Body of pancreas (tissue), 4 donors: ENCODE data around the gene VIT. TPM values are rescaled to one million over a fixed set of nuclear protein-coding genes. Genes with fewer than 3 reads are reported as not detected.
"Not testable (repeated sequence)": the region's sequence is repeated elsewhere in the genome, so short reads cannot be mapped to it uniquely, and the experiment has no call there.

Experiments
- ATAC-seq: fragments of 150-250 bp; one replicate; pipeline ENCODE4 v1.9.1; 2016
- DNase-seq, 4 donors: peaks; one replicate each; pipeline ENCODE4 v3.0.0-alpha.2; 2019
- H3K27ac ChIP-seq, 4 donors: fragments of 200-600 bp; sonication (generic); 1 replicate in 3 of 4; 2 replicates in 1 of 4; pipeline versions ENCODE4 v1.5.1 to v1.6.1; 2016 to 2019; ENCODE audit warnings: mild to moderate bottlenecking in 1 of 4, mixed read lengths in 1 of 4, moderate library complexity in 1 of 4
- H3K27me3 ChIP-seq, 2 donors: fragments of 200-600 bp; sonication (generic); one replicate each; pipeline ENCODE4 v1.6.0; 2016; ENCODE audit warnings: mild to moderate bottlenecking in 1 of 2
- H3K36me3 ChIP-seq, 2 donors: fragments of 200-600 bp; sonication (generic); replicated peaks in 1 of 2; 2 replicates each; pipeline ENCODE4 v1.5.1; 2016; ENCODE audit warnings: low read depth in 2 of 2; ENCODE audit not compliant: insufficient read depth in 1 of 2
- H3K4me1 ChIP-seq: fragments of 200-600 bp; sonication (generic); one replicate; pipeline ENCODE4 v1.6.0; 2016
- H3K4me3 ChIP-seq, 2 donors: fragments of 200-600 bp; sonication (generic); 1 replicate in 1 of 2; 2 replicates in 1 of 2; pipeline ENCODE4 v1.5.1; 2016 to 2019
- H3K9me3 ChIP-seq, 3 donors: fragments of 200-600 bp; sonication (generic); 1 replicate in 2 of 3; 2 replicates in 1 of 3; pipeline ENCODE4 v1.5.1; 2016
- CTCF ChIP-seq, 7 experiments: fragments of 450-650 bp in 4 of 7; fragments of 200-600 bp in 3 of 7; sonication (generic) in 3 of 7; IDR thresholded peaks; one replicate each; pipeline ENCODE4 v1.5.1; 2016 to 2019; ENCODE audit warnings: antibody characterized with exemption in 7 of 7
- POLR2A ChIP-seq, 3 donors: fragments of 450-650 bp; IDR thresholded peaks; one replicate each; pipeline ENCODE4 v1.6.1; 2016; ENCODE audit warnings: antibody characterized with exemption in 3 of 3, mild to moderate bottlenecking in 2 of 3
- WGBS, 2 donors: methylation state at CpG; one replicate each; pipeline ENCODE4 v1.1.5; 2017; 5-methylcytosine and 5-hydroxymethylcytosine counted together
- intact Hi-C: fragments of 100-400 bp; cut with DNase I; formaldehyde crosslinking; loops from one replicate; pipeline ENCODE4 v1.15.1; 2023
- total RNA-seq, 2 donors: library from RNA; depleted of rRNA; stranded (reverse); fragments of >200 nt; gene quantifications; one replicate each; pipeline ENCODE4 v1.1.0, GENCODE V29; 2016

VIT gene
- total RNA-seq, 2 donors from 2014 or later = 0.99 to 2.6 TPM

GRCh38 chr2:36820942-36821605 lies 124.6 kb downstream of the VIT start:
- ATAC-seq = peak; percentile 86
- DNase-seq = peak in 2 of 4 donors; percentile 13 to 30
- no peaks in the 10 kb centered on the region for H3K27me3 ChIP-seq
- intact Hi-C loops = no loop called here
- H3K4me3 ChIP-seq = no peak overlapping the region
- peak overlapping the region in 1 of 4 donors; percentile 41 for H3K27ac ChIP-seq
- H3K9me3 ChIP-seq = no peaks in the 10 kb centered on the region
- H3K36me3 ChIP-seq = no peaks in the 10 kb centered on the region
- peaks cover 15% of the 10 kb centered on the region for H3K4me1 ChIP-seq
- WGBS, 2 donors = 56 to 60% methylated on average over 7 of the region's 7 CpGs
- no peak for TF ChIP-seq POLR2A (IDR thresholded peaks at IDR 0.05)
- TF ChIP-seq CTCF (IDR thresholded peaks at IDR 0.05) = no peak

GRCh38 chr2:36823862-36824261 lies 127.4 kb downstream of the VIT start:
- WGBS, 2 donors = 86 to 88% methylated on average over 10 of the region's 10 CpGs
- H3K9me3 ChIP-seq = no peaks in the 10 kb centered on the region
- no peak for ATAC-seq
- no peaks in the 10 kb centered on the region for H3K36me3 ChIP-seq
- no peak for DNase-seq
- no peaks in the 10 kb centered on the region for H3K27me3 ChIP-seq
- peaks cover 15% of the 10 kb centered on the region for H3K4me1 ChIP-seq
- no peak overlapping the region for H3K4me3 ChIP-seq
- intact Hi-C loops = no loop called here
- TF ChIP-seq POLR2A (IDR thresholded peaks at IDR 0.05) (no peak), CTCF (IDR thresholded peaks at IDR 0.05) (no peak)
- no peak overlapping the region for H3K27ac ChIP-seq

GRCh38 chr2:36824273-36824672 lies 127.8 kb downstream of the VIT start:
- DNase-seq = no peak
- WGBS, 2 donors = 69 to 80% methylated on average over 7 of the region's 7 CpGs

GRCh38 chr2:36824683-36825082 lies 128.2 kb downstream of the VIT start:
- H3K27ac ChIP-seq, H3K9me3 ChIP-seq, H3K36me3 ChIP-seq, H3K4me3 ChIP-seq, intact Hi-C loops, DNase-seq, H3K27me3 ChIP-seq, ATAC-seq: not testable (repeated sequence)
- WGBS, 2 donors = 54 to 57% methylated on average over 2 of the region's 2 CpGs
- H3K4me1 ChIP-seq = peaks cover 15% of the 10 kb centered on the region

More at GRCh38 chr2:36824273-36824672, 127.8 kb downstream of the VIT start:
- H3K9me3 ChIP-seq = no peaks in the 10 kb centered on the region
- H3K4me3 ChIP-seq = no peak overlapping the region
- TF ChIP-seq POLR2A (IDR thresholded peaks at IDR 0.05) = no peak
- no peak for TF ChIP-seq CTCF (IDR thresholded peaks at IDR 0.05)
- peaks cover 15% of the 10 kb centered on the region for H3K4me1 ChIP-seq
- no peaks in the 10 kb centered on the region for H3K36me3 ChIP-seq
- ATAC-seq = no peak
- H3K27me3 ChIP-seq = no peaks in the 10 kb centered on the region
- no peak overlapping the region for H3K27ac ChIP-seq
- intact Hi-C loops = no loop called here

GRCh38 chr2:36831185-36831584 lies 134.7 kb downstream of the VIT start:
- no peak overlapping the region for H3K4me3 ChIP-seq
- H3K4me1 ChIP-seq = no peaks in the 10 kb centered on the region
- H3K9me3 ChIP-seq = no peaks in the 10 kb centered on the region
- H3K36me3 ChIP-seq = no peaks in the 10 kb centered on the region
- H3K27ac ChIP-seq = no peak overlapping the region
- H3K27me3 ChIP-seq = no peaks in the 10 kb centered on the region
- whole genome bisulfite sequencing, 2 donors = 41 to 47% methylated on average over 1 of the region's 1 CpG
- intact Hi-C loops = no loop called here
- no peak for ATAC-seq
- TF ChIP-seq POLR2A (IDR thresholded peaks at IDR 0.05) (no peak), CTCF (IDR thresholded peaks at IDR 0.05) (no peak)
- DNase-seq = no peak
